Erythroblast (primary cell): ENCODE data around the gene CCDC51.
"Not testable (repeated sequence)": the region's sequence is repeated elsewhere in the genome, so short reads cannot be mapped to it uniquely, and the experiment has no call there.

Source experiments
- GATA1 ChIP-seq: IDR thresholded peaks from 2 replicates; pipeline ENCODE4 v1.6.1; 2011; ENCODE audit warnings: low read depth, mild to moderate bottlenecking, control low read depth, low read length, moderate library complexity
- POLR2A ChIP-seq: IDR thresholded peaks from 2 replicates; pipeline ENCODE4 v1.6.1; 2011; ENCODE audit warnings: mild to moderate bottlenecking, low read length

DNA sequence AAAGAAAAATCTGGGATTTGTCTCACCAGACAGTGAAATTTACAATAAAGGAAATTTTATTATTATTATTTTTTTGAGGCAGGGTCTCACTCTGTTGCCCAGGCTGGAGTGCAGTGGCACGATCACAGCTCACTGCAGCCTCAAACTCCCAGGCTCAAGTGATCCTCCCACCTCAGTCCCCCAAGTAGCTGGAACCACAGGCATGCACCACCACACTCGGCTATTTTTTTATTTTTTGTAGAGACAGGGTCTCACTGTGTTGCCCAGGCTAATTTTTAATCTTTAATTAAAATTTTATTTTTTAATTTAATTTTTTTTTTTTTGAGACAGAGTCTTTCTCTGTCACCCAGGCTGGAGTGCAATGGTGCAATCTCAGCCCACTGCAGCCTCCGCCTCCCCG lies 34.1 kb upstream of the CCDC51 start:
- TF ChIP-seq POLR2A, GATA1: not testable (repeated sequence)
